Measurements from ENCODE around the gene RNF20. TPM values are rescaled to one million over a fixed set of nuclear protein-coding genes. Genes with fewer than 3 reads are reported as not detected.

The RNF20 gene
- polyA plus RNA-seq, 1 of the 3 experiments (the other 2 are of a cell fraction): 16.0 TPM

DNA sequence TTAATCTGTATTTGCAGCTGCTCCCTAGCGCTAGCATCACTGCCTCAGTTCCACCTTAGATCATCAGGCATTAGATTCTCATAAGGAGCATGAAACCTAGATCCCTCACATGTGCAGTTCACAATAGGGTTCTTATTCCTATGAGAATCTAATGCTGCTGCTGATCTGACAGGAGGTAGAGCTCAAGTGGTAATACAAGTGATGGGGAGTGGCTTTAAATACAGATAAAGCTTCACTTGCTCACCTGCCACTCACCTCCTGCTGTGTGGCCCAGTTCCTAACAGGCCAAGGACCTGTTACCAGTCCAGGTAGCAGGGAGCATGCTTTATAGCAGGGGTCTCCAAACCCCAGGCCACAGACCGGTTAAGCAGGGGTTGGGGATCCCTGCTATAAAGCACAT, 22.6 kb upstream of the RNF20 start:
- Histone ChIP-seq H3K36me3 (replicated peaks in 1 of 2; ENCODE audit: control insufficient read depth in 1 of 2, insufficient read depth in 2 of 2, low read length in 1 of 2) (no peaks in the 10 kb centered on the region), H3K4me2 (no peak overlapping the region), H3K27ac (ENCODE audit: low read depth in 2 of 2, low read length in 1 of 2) (no peak overlapping the region), H4K20me1 (ENCODE audit: insufficient read depth) (no peaks in the 10 kb centered on the region), H3F3A (replicated peaks; ENCODE audit: insufficient read depth) (peaks cover 11% of the 10 kb centered on the region), H3K27me3 (ENCODE audit: insufficient read depth) (no peaks in the 10 kb centered on the region), H2AFZ (ENCODE audit: low read depth) (no peak overlapping the region), H3K9me3 (no peaks in the 10 kb centered on the region), H3K4me1 (ENCODE audit: control insufficient read depth in 1 of 2, insufficient read depth in 2 of 2, low read depth in 1 of 2, low read length in 1 of 2) (peaks cover 0 to 33% of the 10 kb centered on the region in 2 experiments; a peak in 2 of 4 replicates), H3K79me2 (ENCODE audit: insufficient read depth) (no peaks in the 10 kb centered on the region), H3K9ac (no peak overlapping the region), H3K9me2 (no peaks in the 10 kb centered on the region), H3K4me3 (ENCODE audit: low read depth in 2 of 2, low read length in 1 of 2) (no peak overlapping the region)
- TF ChIP-seq MXI1 (IDR thresholded peaks at IDR 0.05; ENCODE audit: low read depth, low read length) (no peak), RFX5 (IDR thresholded peaks at IDR 0.05; ENCODE audit: low read length) (no peak), MAX (IDR thresholded peaks at IDR 0.05; ENCODE audit: low read depth) (no peak), CTCF (IDR thresholded peaks at IDR 0.05) (no peak), MEF2A (IDR thresholded peaks at IDR 0.05; ENCODE audit: borderline replicate concordance, low read depth) (no peak), SMC3 (IDR thresholded peaks at IDR 0.05; ENCODE audit: low read depth, low read length) (no peak), TEAD4 (IDR thresholded peaks at IDR 0.05; ENCODE audit: borderline replicate concordance, insufficient read depth) (no peak), EZH2phosphoT487 (IDR thresholded peaks at IDR 0.05; ENCODE audit: borderline replicate concordance, low read depth) (no peak), EP300 (IDR thresholded peaks at IDR 0.05; ENCODE audit: borderline replicate concordance in 1 of 2, low read depth in 1 of 2, low read length in 1 of 2) (no peak), TAF1 (IDR thresholded peaks at IDR 0.05; ENCODE audit: borderline replicate concordance, low read depth, low read length) (no peak), TCF12 (IDR thresholded peaks at IDR 0.05) (no peak), NFIC (IDR thresholded peaks at IDR 0.05; ENCODE audit: borderline replicate concordance) (no peak), JUND (IDR thresholded peaks at IDR 0.05) (no peak), GABPA (IDR thresholded peaks at IDR 0.05; ENCODE audit: low read depth) (no peak), FOXM1 (IDR thresholded peaks at IDR 0.05; ENCODE audit: low read depth) (no peak), NRF1 (IDR thresholded peaks at IDR 0.05; ENCODE audit: low read depth, low read length) (no peak)
- TF ChIP-seq, protein P1, sequence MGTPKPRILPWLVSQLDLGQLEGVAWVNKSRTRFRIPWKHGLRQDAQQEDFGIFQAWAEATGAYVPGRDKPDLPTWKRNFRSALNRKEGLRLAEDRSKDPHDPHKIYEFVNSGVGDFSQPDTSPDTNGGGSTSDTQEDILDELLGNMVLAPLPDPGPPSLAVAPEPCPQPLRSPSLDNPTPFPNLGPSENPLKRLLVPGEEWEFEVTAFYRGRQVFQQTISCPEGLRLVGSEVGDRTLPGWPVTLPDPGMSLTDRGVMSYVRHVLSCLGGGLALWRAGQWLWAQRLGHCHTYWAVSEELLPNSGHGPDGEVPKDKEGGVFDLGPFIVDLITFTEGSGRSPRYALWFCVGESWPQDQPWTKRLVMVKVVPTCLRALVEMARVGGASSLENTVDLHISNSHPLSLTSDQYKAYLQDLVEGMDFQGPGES (IDR thresholded peaks at IDR 0.05; ENCODE audit: low read depth, low read length): no peak
- TF ChIP-seq, protein P2, sequence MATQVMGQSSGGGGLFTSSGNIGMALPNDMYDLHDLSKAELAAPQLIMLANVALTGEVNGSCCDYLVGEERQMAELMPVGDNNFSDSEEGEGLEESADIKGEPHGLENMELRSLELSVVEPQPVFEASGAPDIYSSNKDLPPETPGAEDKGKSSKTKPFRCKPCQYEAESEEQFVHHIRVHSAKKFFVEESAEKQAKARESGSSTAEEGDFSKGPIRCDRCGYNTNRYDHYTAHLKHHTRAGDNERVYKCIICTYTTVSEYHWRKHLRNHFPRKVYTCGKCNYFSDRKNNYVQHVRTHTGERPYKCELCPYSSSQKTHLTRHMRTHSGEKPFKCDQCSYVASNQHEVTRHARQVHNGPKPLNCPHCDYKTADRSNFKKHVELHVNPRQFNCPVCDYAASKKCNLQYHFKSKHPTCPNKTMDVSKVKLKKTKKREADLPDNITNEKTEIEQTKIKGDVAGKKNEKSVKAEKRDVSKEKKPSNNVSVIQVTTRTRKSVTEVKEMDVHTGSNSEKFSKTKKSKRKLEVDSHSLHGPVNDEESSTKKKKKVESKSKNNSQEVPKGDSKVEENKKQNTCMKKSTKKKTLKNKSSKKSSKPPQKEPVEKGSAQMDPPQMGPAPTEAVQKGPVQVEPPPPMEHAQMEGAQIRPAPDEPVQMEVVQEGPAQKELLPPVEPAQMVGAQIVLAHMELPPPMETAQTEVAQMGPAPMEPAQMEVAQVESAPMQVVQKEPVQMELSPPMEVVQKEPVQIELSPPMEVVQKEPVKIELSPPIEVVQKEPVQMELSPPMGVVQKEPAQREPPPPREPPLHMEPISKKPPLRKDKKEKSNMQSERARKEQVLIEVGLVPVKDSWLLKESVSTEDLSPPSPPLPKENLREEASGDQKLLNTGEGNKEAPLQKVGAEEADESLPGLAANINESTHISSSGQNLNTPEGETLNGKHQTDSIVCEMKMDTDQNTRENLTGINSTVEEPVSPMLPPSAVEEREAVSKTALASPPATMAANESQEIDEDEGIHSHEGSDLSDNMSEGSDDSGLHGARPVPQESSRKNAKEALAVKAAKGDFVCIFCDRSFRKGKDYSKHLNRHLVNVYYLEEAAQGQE (IDR thresholded peaks at IDR 0.05; ENCODE audit: low read depth, low read length): no peak
- POLR2A ChIA-PET: no interaction called here
- WGBS (ENCODE audit: low lambda C conversion rate): 94% methylated on average over 2 of the region's 2 CpGs
- DNase-seq: no peak
- CTCF ChIA-PET: interaction anchor here (1.0 kb wide), 1 partner anchor 52 kb away, joined by 4 read pairs; no protein-coding TSS in a partner anchor

All from SK-N-SH (cell line).